Right lobe of liver (tissue), 4 donors: ENCODE measurements around the gene SLC10A3.

Experiments used
- CTCF ChIP-seq, 4 donors: fragments of 200-600 bp in 3 of 4; fragments of 450-650 bp in 1 of 4; IDR thresholded peaks; one replicate each; pipeline versions ENCODE4 v1.5.1 to v1.8.0; 2016 to 2022; ENCODE audit warnings: antibody characterized with exemption in 4 of 4, mild to moderate bottlenecking in 2 of 4
- POLR2A ChIP-seq: fragments of 450-650 bp; IDR thresholded peaks from one replicate; pipeline ENCODE4 v1.6.1; 2017; ENCODE audit warnings: antibody characterized with exemption, mild to moderate bottlenecking
- donor health status: DM: no; HTN: no; CAD: no.
- donor health status: DM: no; HTN: no; CAD: no.
- donor health status: DM: no; HTN: yes; CAD: no.

- no peak for TF ChIP-seq POLR2A
- TF ChIP-seq CTCF (IDR thresholded peaks at IDR 0.05): no peak
Measured at GRCh38 chrX:154470434-154470833, 20.0 kb downstream of the SLC10A3 start.
